HepG2 (cell line): ENCODE measurements around the gene EFNA3. TPM values are rescaled to one million over a fixed set of nuclear protein-coding genes. Genes with fewer than 3 reads are reported as not detected.

Experiments used
- ATF7-NPFF ChIP-seq: sonication (generic); formaldehyde crosslinking; IDR thresholded peaks from 2 replicates; pipeline ENCODE4 v1.8.1; 2023; ENCODE audit warnings: mild to moderate bottlenecking, low read depth, missing genetic modification reagents, moderate library complexity
- GATAD2A ChIP-seq: IDR thresholded peaks from 2 replicates; pipeline ENCODE4 v1.6.1; 2016
- HOXA5 ChIP-seq: sonication (generic); formaldehyde crosslinking; IDR thresholded peaks from 2 replicates; pipeline ENCODE4 v1.4.0; 2020; ENCODE audit warnings: missing genetic modification reagents
- MIER3 ChIP-seq: IDR thresholded peaks from 2 replicates; pipeline ENCODE4 v1.6.1; 2016; ENCODE audit warnings: missing compliant biosample characterization, borderline replicate concordance
- MXD4 ChIP-seq: IDR thresholded peaks from 2 replicates; pipeline ENCODE4 v1.6.1; 2016; ENCODE audit warnings: mild to moderate bottlenecking, missing biosample characterization, missing genetic modification reagents
- NFIC ChIP-seq: IDR thresholded peaks from 2 replicates; pipeline ENCODE4 v1.6.1; 2012; ENCODE audit warnings: mild to moderate bottlenecking, low read length, inconsistent platforms
- PATZ1 ChIP-seq: sonication (generic); formaldehyde crosslinking; IDR thresholded peaks from 2 replicates; pipeline ENCODE4 v1.4.0; 2020; ENCODE audit warnings: missing genetic modification reagents
- RFX1 ChIP-seq: fragments of 450-650 bp; IDR thresholded peaks from 2 replicates; pipeline ENCODE4 v1.6.1; 2017
- SMARCC2 ChIP-seq: fragments of 450-650 bp; IDR thresholded peaks from 2 replicates; pipeline ENCODE4 v1.6.1; 2017; ENCODE audit warnings: antibody characterized with exemption, mild to moderate bottlenecking
- ZNF263 ChIP-seq: sonication (generic); formaldehyde crosslinking; IDR thresholded peaks from 2 replicates; pipeline ENCODE4 v1.4.0; 2020; ENCODE audit warnings: missing genetic modification reagents
- ZNF552 ChIP-seq: sonication (generic); formaldehyde crosslinking; IDR thresholded peaks from 2 replicates; pipeline ENCODE4 v1.9.0; 2022; ENCODE audit warnings: missing genetic modification reagents, mild to moderate bottlenecking, borderline replicate concordance
- ZNF609 ChIP-seq: sonication (generic); formaldehyde crosslinking; IDR thresholded peaks from 2 replicates; pipeline ENCODE4 v1.4.0; 2020; ENCODE audit warnings: mild to moderate bottlenecking, missing genetic modification reagents, borderline replicate concordance
- ZNF672 ChIP-seq: sonication (generic); formaldehyde crosslinking; IDR thresholded peaks from 2 replicates; pipeline ENCODE4 v1.8.1; 2022; ENCODE audit warnings: missing genetic modification reagents
- ZNF737 ChIP-seq: sonication (generic); formaldehyde crosslinking; IDR thresholded peaks from 2 replicates; pipeline ENCODE4 v1.5.0; 2020; ENCODE audit warnings: missing genetic modification reagents, mild to moderate bottlenecking, borderline replicate concordance
- polyA plus RNA-seq, 8 experiments: library from polyadenylated mRNA; depleted of rRNA in 3 of 8; stranded (reverse) in 7 of 8; unstranded in 1 of 8; fragments of >200 nt; fragmentation: Illumina TruSeq in 4 of 8; extraction: Trizol in 4 of 8; gene quantifications; 2 replicates each; pipeline versions ENCODE4 v1.2.1 to v1.2.3, GENCODE V29; 2011 to 2016; ENCODE audit warnings: low read depth in 4 of 8, missing spikeins in 1 of 8, mixed read lengths in 1 of 8; ENCODE audit not compliant: insufficient read depth in 1 of 8
- total RNA-seq, 5 experiments: library from RNA; depleted of rRNA; stranded (reverse); fragments of >200 nt; fragmentation: Illumina TruSeq; extraction: Trizol; gene quantifications; 2 replicates each; pipeline ENCODE4 v1.2.3, GENCODE V29; 2016; ENCODE audit warnings: low read depth in 1 of 5
- TF ChIP-seq, protein P1 (sequence below): IDR thresholded peaks from 2 replicates; pipeline ENCODE4 v1.6.1; 2016
- TF ChIP-seq, protein P2 (sequence below): sonication (generic); formaldehyde crosslinking; IDR thresholded peaks from 2 replicates; pipeline ENCODE4 v1.9.0; 2022; ENCODE audit warnings: low read depth, missing genetic modification reagents
- TF ChIP-seq, protein P3 (sequence below): sonication (generic); formaldehyde crosslinking; IDR thresholded peaks from 2 replicates; pipeline ENCODE4 v1.4.0; 2020; ENCODE audit warnings: mild to moderate bottlenecking, low read depth, missing genetic modification reagents

EFNA3 gene
- total and polyA plus RNA-seq, 2 of the 13 experiments (the other 11 are each of a cell fraction or from before 2014, with no cell fraction given) = 1.0 to 5.7 TPM

DNA sequence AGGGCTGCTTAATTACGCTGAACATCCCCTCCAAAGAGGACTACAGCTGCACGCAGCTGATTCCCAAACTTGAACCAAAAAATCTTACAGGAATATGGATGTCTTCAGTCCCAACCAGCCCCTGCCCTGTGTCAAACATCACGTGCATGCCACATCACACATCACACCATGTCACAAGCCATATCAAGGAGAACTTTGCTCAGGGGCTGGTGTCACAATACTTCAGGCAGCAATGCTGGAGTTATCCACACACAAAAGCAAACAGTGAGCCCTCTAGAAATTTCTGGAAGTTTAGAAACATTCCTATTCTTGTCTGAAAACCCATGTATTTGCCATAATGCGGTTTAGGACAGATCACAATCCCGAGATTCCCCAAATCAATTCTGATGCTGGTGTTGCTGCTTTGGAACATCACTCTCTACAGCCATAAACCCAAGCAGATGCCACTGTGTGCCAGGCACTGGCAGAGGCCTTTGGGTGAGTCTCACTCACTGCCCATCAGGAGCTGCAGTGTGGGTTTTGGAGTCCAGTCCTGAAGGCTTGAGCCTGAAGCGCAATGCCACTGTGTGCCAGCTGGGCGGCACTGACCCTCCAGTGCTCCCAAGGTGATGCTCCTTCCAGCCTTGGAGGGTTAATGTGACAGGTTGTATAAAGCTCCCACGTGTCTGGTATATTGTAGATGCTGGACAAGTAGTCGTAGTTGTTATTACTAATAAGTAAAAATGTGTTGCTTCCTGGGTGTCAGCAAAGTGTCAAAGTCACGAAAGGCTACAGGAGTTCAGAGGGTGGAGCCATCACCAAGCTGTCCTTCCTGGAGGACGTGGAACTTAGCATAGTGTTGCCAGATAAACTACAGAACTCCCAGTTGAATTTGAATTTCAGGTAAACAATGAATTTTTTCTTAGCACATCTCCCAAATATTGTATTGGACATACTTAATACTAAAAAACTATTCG lies 28.9 kb downstream of the EFNA3 start (continued):
- TF ChIP-seq, protein P1, sequence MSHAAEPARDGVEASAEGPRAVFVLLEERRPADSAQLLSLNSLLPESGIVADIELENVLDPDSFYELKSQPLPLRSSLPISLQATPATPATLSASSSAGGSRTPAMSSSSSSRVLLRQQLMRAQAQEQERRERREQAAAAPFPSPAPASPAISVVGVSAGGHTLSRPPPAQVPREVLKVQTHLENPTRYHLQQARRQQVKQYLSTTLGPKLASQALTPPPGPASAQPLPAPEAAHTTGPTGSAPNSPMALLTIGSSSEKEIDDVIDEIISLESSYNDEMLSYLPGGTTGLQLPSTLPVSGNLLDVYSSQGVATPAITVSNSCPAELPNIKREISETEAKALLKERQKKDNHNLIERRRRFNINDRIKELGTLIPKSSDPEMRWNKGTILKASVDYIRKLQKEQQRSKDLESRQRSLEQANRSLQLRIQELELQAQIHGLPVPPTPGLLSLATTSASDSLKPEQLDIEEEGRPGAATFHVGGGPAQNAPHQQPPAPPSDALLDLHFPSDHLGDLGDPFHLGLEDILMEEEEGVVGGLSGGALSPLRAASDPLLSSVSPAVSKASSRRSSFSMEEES (CRISPR knock-in tag) = peak; percentile 95
- TF ChIP-seq, protein P2, sequence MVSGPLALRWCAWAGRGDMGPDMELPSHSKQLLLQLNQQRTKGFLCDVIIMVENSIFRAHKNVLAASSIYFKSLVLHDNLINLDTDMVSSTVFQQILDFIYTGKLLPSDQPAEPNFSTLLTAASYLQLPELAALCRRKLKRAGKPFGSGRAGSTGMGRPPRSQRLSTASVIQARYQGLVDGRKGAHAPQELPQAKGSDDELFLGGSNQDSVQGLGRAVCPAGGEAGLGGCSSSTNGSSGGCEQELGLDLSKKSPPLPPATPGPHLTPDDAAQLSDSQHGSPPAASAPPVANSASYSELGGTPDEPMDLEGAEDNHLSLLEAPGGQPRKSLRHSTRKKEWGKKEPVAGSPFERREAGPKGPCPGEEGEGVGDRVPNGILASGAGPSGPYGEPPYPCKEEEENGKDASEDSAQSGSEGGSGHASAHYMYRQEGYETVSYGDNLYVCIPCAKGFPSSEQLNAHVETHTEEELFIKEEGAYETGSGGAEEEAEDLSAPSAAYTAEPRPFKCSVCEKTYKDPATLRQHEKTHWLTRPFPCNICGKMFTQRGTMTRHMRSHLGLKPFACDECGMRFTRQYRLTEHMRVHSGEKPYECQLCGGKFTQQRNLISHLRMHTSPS (CRISPR knock-in tag) = no peak
- TF ChIP-seq RFX1 (no peak), ZNF552 (CRISPR knock-in tag) (no peak), MIER3 (CRISPR knock-in tag) (no peak; the same call in 1 of the 2 replicates), HOXA5 (CRISPR knock-in tag) (peak; percentile 86; the same call in 1 of the 2 replicates), ZNF737 (CRISPR knock-in tag) (no peak), ATF7-NPFF (CRISPR knock-in tag) (no peak), GATAD2A (CRISPR knock-in tag) (peak; percentile 82), MXD4 (CRISPR knock-in tag) (no peak), PATZ1 (CRISPR knock-in tag) (peak; percentile 46), ZNF609 (no peak; the same call in 1 of the 2 replicates), ZNF263 (CRISPR knock-in tag) (0 out of 2 replicates have a peak, but pooled peaks have one; percentile 26), SMARCC2 (no peak), NFIC (no peak), ZNF672 (CRISPR knock-in tag) (no peak)
- TF ChIP-seq, protein P3, sequence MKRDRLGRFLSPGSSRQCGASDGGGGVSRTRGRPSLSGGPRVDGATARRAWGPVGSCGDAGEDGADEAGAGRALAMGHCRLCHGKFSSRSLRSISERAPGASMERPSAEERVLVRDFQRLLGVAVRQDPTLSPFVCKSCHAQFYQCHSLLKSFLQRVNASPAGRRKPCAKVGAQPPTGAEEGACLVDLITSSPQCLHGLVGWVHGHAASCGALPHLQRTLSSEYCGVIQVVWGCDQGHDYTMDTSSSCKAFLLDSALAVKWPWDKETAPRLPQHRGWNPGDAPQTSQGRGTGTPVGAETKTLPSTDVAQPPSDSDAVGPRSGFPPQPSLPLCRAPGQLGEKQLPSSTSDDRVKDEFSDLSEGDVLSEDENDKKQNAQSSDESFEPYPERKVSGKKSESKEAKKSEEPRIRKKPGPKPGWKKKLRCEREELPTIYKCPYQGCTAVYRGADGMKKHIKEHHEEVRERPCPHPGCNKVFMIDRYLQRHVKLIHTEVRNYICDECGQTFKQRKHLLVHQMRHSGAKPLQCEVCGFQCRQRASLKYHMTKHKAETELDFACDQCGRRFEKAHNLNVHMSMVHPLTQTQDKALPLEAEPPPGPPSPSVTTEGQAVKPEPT (CRISPR knock-in tag) = no peak
